ENCODE data around the gene SPG7.

Gene SPG7

GRCh38 chr16:89544713-89545043, 36.5 kb downstream of the SPG7 start:
- CTCF ChIA-PET, result no interaction called here
- POLR2A ChIA-PET, result no interaction called here
- H3K36me3 ChIP-seq (ENCODE audit: control insufficient read depth in 2 of 2, insufficient read depth in 1 of 2, low read length in 2 of 2), result peaks cover 7 to 89% of the 10 kb centered on the region in 2 experiments; a peak in 2 of 3 replicates
- no peak overlapping the region for H3K4me3 ChIP-seq (ENCODE audit: low read depth, low read length)
- no peaks in the 10 kb centered on the region for H3K9me3 ChIP-seq (ENCODE audit: control insufficient read depth, insufficient read depth, low read depth, low read length)
- TF ChIP-seq ZNF211 (tag by site-specific recombination; IDR thresholded peaks at IDR 0.05; ENCODE audit: low read depth), result no peak
- no peak for TF ChIP-seq ZNF169 (tag by site-specific recombination; IDR thresholded peaks at IDR 0.05)
- no peak for TF ChIP-seq ZNF701 (tag by site-specific recombination; IDR thresholded peaks at IDR 0.05)
- no peak for TF ChIP-seq ZNF571 (tag by site-specific recombination; IDR thresholded peaks at IDR 0.05)
- no peak for TF ChIP-seq ZNF426 (tag by site-specific recombination; IDR thresholded peaks at IDR 0.05)
- TF ChIP-seq ZNF157 (tag by site-specific recombination; IDR thresholded peaks at IDR 0.05), result no peak
- no peaks in the 10 kb centered on the region for H3K4me1 ChIP-seq (ENCODE audit: control insufficient read depth, insufficient read depth, low read length)
- H3K27ac ChIP-seq (ENCODE audit: extremely low read depth, low read depth, low read length), result no peak overlapping the region

- CTCF ChIA-PET, result interaction anchor here (1.0 kb wide), 1 partner anchor 12 kb away, joined by 3 read pairs; no protein-coding TSS in a partner anchor
- no peaks in the 10 kb centered on the region for H3K9me3 ChIP-seq (ENCODE audit: control insufficient read depth, insufficient read depth, low read depth, low read length)
- no peak overlapping the region for H3K4me3 ChIP-seq (ENCODE audit: low read depth, low read length)
- no peaks in the 10 kb centered on the region for H3K4me1 ChIP-seq (ENCODE audit: control insufficient read depth, insufficient read depth, low read length)
- TF ChIP-seq ZNF394 (tag by site-specific recombination; IDR thresholded peaks at IDR 0.05; ENCODE audit: borderline replicate concordance) (peak; percentile 89), KLF17 (tag by site-specific recombination; IDR thresholded peaks at IDR 0.05) (no peak), ZNF391 (tag by site-specific recombination; IDR thresholded peaks at IDR 0.05; ENCODE audit: borderline replicate concordance, low read depth) (no peak)
- H3K36me3 ChIP-seq (ENCODE audit: control insufficient read depth in 2 of 2, insufficient read depth in 1 of 2, low read length in 2 of 2), result peaks cover 7 to 88% of the 10 kb centered on the region in 2 experiments; a peak in 2 of 3 replicates
- POLR2A ChIA-PET, result no interaction called here
- no peak overlapping the region for H3K27ac ChIP-seq (ENCODE audit: extremely low read depth, low read depth, low read length)
Observed at GRCh38 chr16:89545044-89545830, 37.0 kb downstream of the SPG7 start.

GRCh38 chr16:89545831-89546574, 37.8 kb downstream of the SPG7 start:
- POLR2A ChIA-PET, result interaction anchor here (0.6 kb wide), 1 partner anchor 9 kb away, joined by 3 read pairs; no protein-coding TSS in a partner anchor
- CTCF ChIA-PET, result interaction anchor here (1.0 kb wide), 1 partner anchor 11 kb away, joined by 3 read pairs; no protein-coding TSS in a partner anchor
- H3K4me3 ChIP-seq (ENCODE audit: low read depth, low read length), result no peak overlapping the region
- no peaks in the 10 kb centered on the region for H3K4me1 ChIP-seq (ENCODE audit: control insufficient read depth, insufficient read depth, low read length)
- no peak overlapping the region for H3K27ac ChIP-seq (ENCODE audit: extremely low read depth, low read depth, low read length)
- H3K36me3 ChIP-seq (ENCODE audit: control insufficient read depth in 2 of 2, insufficient read depth in 1 of 2, low read length in 2 of 2), result peaks cover 7 to 89% of the 10 kb centered on the region in 2 experiments; a peak in 2 of 3 replicates
- TF ChIP-seq ZNF311 (tag by site-specific recombination; IDR thresholded peaks at IDR 0.05; ENCODE audit: borderline replicate concordance) (no peak), ZNF558 (tag by site-specific recombination; IDR thresholded peaks at IDR 0.05) (no peak), ZEB2 (tag by site-specific recombination; IDR thresholded peaks at IDR 0.05) (no peak), ZNF362 (tag by site-specific recombination; IDR thresholded peaks at IDR 0.05) (no peak), ZNF670 (tag by site-specific recombination; IDR thresholded peaks at IDR 0.05; ENCODE audit: low read depth) (no peak), ZNF48 (tag by site-specific recombination; IDR thresholded peaks at IDR 0.05) (no peak), ZNF677 (tag by site-specific recombination; IDR thresholded peaks at IDR 0.05) (no peak), ZNF354C (tag by site-specific recombination; IDR thresholded peaks at IDR 0.05; ENCODE audit: borderline replicate concordance, low read depth) (no peak), ZNF514 (tag by site-specific recombination; IDR thresholded peaks at IDR 0.05) (no peak), ZNF148 (tag by site-specific recombination; IDR thresholded peaks at IDR 0.05; ENCODE audit: borderline replicate concordance) (no peak), ZNF837 (tag by site-specific recombination; IDR thresholded peaks at IDR 0.05) (no peak)
- H3K9me3 ChIP-seq (ENCODE audit: control insufficient read depth, insufficient read depth, low read depth, low read length), result no peaks in the 10 kb centered on the region

Data from HEK293 (cell line).